Kidney glomerular epithelial cell (primary cell): ENCODE data around the gene UNC5B.
A peak's percentile ranks its signal among the peaks of the same experiment; 100 is the strongest.

Source experiments
- DNase-seq: peaks from one replicate; lab custom pipeline; 2025; lab: John Stamatoyannopoulos, UW

The UNC5B gene

DNA sequence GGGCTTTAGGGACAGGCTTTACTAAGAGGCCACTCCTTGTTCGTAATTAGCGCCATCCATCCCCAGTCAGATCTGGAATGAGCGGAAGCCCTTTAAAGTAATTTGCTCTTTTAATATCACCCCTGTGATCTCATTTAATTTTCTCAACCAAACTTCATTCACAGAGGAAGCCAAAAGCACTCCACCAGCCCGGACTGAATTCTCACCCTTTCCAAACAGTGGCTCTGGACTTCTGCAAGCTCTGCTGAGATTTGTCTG, 43.1 kb downstream of the UNC5B start:
- DNase-seq, result no peak

DNA sequence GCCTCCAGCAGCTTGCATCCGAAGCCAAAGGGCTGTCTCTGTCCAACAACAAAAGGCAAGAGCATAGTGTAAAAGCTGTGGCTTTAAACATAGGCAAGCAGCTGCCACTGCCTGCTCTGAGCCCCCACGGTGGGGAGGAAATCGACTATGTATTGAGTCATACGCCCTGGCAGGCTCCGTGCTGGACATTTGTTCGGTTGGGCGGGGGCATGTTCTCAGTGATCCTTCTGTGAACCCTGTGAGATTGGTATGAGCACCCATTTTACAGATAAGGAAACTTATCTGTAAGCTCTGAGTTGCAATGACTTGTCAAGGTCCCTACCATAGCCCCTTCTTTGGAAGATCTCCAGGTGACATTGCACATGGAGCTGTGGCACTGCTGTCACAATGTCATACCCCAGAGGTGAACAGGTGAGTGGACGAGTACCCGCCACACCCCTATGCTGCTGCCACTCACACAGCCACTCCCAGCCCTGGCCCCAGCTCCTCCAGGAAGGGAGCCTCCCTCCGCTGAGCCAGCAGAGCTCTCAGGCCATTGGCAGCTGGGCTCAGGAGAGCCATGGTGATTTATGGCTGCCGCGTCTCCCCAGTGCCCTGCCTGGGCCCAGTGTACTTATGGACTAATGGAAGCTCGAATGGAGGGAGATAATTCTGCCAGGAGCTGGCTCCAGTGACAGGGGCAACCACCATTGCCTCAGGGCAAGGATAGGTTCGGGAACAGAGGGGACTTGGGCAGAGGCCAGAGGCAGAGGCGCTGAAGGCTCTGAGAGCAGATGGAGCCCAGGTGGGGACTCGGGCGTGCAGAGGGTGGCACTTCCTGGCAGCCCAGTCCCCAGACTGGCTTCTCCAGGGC, 43.7 kb downstream of the UNC5B start:
- DNase-seq, result no peak

DNA sequence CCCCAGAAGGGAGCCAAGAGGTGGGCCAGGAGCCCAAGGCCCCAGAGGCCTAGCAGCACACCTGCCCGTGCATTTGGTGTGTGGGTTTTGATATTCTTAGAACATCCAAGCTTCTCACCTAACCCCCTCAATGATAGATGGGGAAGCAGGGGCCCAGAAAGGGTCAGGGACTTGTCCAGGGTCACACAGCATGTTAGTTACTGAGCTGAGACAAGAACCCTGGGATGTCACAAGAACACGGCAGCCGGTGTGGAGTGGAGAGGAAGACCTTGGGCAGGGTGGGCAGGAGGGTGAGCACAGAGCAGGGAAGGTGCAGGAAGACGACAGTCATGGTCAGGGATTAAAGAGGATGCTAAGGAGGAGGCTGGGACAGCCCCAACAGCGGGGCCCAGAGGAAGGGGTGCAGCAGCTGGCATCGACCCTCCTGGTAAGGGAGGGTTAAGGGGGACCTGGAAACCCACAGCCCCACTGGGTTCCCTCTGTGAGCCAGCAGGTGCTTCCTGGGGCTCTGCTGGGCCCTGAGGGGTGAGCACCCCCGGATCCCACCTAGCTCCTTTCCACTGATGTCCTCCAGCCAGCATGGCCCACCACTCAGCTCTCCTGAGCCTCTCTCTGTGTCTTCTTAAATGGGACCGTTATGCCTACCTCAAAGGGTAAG, 44.4 kb downstream of the UNC5B start:
- DNase-seq, result no peak

DNA sequence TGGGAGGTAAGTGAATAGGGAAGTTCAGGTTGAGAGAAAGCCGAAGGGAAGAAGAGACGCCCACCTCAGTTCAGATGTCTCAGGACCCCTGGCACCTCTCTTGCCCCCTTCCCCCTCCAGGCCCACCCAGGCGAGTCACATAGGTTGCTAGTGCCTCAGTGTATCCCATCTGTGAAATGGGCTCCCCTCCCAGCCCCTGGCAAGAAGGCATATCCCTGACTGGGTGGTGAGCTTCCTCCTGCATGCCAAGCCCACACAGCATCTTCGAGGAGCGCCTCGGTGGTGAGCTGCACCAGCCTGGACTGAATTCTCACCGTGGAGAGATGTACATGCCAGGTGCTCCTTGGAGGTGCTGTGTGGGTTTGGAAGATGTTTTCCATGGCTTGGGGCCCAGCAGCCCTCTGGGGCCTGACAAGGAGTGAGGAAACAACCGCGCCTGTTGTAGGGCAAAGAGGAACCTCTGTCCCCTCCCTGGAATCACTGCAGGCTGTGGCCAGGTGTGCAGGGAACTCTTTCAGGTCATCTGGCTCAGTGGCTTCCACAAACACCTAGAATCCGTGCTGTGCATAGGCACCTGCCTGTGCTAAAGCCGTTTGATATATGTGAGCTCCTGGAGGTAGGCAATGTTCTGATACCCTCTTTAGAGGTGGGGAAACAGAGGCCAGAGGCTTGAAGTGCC, 45.1 kb downstream of the UNC5B start:
- no peak for DNase-seq

DNA sequence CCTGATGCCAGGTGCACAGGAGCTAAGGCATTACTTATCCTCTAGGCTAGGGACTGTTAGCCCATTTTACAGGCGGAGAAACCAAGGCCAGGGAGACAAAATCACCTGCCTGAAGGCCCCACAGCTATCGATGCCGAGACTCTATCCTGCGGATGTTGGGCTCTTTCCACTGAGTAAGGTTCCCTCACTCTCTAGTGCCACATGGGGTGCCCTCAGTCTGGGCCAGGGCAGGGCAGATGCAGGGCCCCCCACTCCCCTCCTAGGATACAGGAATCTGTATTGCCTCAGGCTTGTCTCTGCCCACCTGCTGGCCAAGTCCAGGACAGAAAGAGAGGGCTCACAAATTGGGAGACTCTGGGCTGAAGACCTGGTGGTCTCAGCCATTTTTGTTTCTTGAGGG, 45.7 kb downstream of the UNC5B start:
- no peak for DNase-seq

DNA sequence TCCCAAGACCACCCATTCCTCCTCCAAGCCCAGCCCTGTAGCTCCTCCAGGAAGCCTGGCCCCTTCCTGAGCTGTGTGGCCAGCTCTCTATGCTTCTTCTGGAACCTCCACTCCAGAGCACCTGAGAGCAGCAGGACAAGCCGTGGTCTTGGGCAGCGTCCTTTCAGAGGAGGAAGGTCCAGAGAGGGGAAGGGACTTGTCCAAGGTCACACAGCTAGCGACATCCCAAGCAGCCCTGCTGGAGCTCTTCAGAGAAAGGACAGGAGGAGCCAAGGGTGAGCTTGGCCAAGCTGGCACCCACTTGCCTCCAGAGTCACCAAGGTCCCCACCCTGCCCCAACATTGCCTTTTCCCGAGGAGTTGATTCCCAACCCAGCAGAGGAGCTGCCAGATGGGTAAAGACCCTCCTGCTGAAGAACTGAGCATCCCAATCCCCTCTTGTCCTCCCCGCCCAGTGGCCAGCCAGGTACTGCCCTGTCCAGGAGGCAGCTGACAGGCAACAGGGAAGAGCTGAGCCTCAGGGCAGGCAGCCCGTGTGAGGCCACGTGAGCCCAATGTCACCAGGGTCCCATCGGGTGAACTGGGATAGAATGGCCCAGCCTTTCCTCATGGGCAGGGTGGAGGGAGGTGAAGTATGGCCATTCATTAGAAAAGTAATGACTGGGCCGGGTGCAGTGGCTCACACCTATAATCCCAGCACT, 46.2 kb downstream of the UNC5B start:
- DNase-seq, result no peak

DNA sequence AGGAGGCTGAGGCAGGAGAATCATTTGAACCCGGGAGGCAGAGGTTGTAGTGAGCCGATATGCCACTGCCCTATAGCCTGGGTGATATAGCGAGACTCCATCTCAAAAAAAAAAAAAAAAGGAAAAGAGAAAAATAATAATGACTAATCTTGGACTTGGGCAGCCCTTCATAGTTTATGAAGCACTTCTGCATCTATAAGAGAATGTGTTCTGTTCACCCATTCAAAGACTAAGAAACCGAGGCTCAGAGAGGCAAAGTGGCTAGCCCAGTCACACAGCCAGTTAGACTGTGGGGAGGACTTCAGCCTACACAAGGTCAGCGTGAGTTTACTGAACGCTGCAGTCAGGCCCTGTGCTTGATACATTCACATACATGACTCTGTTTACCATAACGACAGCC, 46.9 kb downstream of the UNC5B start:
- DNase-seq, result no peak

DNA sequence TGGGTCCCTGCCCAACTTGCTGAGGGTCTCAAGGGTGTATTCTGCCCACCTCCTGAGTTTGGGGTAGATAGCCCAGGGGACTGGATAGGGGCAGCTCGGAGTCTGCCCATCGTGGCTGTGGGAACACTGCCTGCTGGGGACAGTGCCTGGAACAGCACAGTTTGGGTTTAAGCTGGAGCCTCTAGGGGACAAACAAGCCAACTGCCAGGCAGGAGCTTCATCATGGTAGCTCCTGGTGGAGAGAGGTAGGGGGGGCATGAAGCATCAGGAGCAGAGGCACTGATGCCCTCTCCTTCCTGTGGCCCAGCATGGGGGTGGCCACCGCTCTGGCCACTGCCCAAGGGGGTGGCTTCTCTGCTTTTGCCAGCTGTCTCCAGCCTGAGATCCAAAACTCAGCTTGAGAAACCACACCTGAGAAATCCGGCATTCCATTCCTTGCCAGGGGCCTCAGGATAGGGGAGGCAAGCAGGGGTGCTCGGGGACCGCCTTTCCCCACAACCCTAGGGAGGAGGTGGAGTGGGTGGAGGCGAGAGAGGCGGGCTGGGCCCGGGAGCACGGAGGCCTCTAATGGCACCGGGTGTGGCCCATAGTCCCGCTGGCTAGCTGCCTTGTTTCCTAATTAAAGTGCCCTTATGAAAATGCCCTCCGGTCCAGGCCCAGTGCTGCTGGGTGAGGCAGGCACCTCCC, 47.6 kb downstream of the UNC5B start:
- DNase-seq, result no peak

DNA sequence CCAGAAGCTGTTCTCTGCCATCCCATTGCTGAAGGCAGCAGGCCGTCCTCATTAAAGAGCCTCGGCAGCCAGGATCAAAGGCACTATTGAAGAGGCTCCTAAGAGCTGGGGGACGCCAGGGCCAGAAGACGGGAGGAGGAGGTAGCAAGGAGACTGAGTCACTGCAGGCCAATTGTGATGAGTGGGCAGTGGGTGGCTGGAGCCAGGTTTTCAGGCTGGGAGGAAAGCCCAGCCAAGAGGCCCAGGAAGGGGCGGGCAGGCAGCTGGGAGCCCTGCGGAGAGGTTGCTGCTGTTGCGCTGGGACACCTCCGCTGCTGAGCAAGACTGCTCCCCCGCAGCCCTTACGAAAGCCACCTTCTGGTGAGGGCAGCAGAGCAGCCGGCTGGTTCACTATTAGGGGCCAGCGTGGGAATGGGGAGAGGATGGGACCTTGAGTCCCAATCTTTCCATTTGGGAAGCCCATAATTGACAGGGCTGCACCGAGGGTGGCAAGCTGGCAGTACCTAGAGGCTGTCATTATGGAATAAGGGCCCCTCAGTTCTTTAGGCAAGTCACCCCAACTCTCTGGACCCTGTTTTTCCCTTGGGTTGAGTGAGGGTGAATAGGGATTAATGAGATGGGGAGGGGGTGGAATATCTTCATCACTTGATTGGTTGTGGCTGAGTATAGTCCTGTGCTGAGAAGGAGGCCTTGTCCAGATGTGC, 48.4 kb downstream of the UNC5B start:
- peak; percentile 43 for DNase-seq

DNA sequence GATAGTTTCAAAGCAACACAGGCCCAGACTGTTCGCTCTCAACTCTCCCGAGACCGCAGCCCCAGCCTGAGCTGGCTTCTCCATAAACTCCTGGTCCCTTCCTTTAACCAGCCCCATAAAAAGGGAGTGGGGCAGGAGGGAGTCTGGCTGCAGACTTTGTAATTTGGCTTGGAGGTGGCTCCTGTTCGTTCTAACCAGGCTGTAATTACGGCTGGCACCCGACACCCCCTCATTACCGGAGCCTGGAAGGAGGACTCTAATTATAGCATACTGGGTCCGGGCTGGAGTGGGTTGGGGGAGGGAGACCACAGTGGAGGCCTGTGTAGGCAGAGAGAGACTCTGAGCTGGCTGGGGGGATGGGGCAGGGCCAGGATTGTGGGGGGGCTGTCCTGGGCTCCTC, 49.7 kb downstream of the UNC5B start:
- DNase-seq, result no peak

DNA sequence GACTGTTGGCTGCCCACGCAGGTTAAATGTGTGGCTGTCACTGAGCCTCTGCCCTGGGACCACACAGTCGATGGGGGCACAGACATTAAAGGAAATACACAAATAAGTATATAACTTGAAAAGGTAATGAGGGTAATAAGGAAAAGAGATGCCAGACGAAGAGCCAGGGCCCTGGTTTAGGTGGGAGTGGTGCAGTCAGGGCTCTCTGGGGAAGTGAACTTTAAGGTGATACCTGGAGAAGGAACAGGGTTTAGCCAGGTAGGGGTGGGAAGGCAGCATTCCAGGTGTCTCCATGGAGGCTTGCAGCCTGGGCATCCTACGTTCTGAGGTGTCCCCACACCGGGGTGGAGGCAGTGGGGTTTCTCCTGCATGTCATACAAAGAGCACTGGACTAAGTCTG, 50.4 kb downstream of the UNC5B start:
- no peak for DNase-seq

DNA sequence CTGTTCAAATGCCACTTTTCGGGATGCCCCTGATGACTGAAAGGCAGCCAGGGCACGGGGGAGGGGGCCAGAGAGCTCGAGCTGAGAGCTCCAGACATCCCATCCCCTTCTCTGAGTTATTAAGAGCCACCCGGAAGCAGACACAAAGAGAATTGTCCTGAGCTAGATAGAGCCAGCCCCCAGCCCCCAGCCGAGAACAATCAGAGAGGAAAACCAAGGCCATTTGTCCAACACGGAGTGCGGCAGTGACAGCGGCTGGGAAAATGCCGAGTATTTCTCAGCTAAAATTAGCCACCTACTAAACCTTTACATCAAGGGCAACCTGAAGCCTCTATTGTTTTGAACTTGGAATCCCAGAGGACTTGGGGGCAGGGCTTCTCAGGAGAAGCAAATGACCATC, 51.0 kb downstream of the UNC5B start:
- no peak for DNase-seq

DNA sequence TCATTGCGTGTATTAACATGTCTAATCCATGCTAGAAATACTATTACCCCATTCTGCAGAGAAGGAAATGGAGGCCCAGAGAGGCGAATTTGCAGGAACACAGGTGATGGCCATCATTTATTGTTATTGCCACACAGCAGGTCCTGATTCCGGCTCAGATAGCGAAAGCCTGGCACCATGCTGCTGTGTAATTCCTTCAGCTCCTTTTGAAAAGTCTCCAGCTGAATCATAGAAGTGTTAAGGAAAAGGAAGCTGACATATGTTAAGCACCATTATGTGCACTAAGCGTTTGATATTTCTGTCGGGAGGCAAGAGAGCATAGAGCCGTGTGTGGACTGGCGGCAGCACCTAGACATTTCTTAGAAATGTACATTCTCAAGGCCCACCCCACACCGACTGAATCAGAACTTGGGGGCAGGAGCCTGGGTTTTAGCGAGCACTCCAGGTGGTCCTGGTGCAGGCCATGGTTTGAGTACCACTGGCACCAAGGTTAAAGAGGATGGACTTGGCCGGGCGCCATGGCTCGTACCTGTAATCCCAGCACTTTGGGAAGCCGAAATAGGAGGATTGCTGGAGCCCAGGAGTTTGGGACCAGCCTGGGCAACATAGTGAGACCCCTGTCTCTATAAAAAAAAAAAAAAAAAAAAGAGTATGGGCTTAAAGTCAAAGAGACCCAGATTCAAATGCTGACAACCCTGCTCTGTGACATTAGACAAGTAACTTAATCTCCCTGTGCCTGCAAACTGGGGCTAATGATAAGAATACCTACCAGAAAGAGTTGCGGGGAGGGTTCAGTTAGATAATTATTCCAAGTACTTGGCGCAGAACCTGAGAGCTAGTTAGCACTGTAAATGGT, 52.2 kb downstream of the UNC5B start:
- DNase-seq, result no peak

DNA sequence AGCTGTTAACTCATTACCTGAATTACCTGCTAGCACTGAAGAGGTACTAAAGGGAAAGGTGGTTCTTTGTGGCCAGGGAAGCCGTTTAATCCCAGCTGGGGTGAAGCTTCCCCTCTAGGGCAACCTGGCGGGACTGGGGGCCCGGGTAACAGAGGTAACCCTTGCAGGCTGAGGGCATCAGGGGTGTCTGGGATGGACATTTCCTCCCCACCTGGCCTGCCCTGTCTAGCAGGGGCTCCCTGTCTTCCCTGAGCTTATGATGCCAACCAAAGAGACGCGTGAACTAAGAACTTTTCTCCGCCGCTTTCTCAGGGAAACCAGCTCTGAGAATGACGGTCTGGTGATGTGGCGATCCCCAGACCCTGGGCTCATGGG, 52.8 kb downstream of the UNC5B start:
- no peak for DNase-seq

DNA sequence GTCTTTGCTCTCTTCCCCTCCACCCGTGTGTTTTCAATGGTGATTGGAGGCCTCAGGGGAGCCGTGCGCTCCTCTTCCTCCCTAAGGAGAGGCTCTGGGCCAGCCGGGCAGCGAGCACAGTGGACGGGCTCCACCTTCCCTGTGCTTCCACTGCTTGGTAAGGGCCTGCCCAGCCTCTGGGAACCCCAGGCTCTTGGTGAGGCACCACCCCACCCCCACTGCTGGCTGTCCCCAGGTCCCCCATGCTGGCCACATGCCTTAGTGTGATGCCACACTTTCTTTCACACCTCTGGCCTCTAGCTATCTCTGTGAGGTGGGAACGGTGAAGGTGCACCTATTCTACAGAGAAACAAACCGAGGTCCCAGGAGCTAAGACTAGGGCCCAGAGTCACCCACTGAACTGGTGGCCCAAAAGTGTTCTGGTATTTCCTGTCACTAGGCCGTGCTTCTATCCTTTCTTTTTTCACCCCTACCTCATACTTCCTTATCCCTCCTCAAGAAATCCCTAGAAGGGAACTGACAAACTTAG, 53.3 kb downstream of the UNC5B start:
- DNase-seq, result no peak

DNA sequence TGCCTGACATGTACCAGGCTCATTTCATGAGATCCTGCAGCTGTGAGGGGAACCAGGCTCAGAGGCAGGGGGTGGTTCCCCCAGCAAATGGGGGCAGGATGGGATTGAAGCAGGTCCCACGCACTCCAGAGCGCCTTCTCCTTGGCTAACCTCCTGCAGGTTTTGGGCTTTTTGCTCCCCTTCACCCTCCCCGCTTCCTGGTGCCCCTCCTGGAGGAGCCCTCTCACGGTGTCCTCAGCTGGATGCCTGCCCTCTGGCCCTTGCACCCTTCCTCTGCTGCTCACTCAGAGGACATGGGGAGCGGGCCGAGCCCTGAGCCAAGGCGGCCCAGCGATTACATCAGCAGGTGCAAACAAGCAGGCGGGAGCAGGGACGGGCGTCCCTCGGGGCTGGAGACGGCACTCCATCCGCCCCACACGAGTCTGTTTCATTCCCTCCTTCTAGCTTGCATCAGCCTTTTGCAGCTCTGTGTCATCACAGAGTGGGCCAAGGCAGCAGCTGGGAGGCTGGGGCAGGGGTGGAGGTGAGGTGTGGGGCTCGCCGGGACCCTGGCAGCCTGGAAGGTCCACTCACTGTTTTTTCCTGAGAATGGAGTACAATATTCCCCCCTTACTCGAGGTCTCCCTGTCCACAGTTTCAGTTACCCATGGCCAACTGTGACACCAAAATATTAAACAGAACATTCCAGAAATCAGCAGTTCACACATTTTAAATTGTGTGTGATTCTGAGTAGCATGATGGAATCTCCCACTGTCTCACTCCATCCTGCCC, 54.0 kb downstream of the UNC5B start:
- no peak for DNase-seq

DNA sequence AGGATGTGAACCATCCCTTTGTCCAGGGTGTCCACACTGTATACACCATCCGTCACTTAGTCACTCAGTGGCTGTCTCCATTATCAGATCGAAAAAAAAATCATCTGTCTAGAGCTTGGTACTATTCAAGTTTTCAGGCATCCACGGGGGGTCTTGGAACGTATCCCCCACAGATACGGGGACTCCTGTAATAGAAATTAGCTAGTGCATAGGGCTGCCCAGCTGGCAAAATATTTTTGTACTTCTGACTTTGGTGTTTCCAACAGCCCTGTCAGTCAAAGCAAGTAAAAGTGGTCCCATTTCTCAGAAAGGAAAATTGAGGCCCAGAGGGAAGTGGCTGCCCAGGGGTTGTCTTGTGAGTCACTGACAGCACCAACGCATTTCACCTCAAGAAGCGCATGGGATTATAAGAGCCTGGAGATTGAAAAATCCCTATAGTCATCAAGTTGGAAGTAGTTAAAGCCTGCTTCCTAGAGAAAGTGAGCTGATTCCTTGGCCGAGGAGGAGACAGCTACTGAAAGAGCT, 54.6 kb downstream of the UNC5B start:
- no peak for DNase-seq

DNA sequence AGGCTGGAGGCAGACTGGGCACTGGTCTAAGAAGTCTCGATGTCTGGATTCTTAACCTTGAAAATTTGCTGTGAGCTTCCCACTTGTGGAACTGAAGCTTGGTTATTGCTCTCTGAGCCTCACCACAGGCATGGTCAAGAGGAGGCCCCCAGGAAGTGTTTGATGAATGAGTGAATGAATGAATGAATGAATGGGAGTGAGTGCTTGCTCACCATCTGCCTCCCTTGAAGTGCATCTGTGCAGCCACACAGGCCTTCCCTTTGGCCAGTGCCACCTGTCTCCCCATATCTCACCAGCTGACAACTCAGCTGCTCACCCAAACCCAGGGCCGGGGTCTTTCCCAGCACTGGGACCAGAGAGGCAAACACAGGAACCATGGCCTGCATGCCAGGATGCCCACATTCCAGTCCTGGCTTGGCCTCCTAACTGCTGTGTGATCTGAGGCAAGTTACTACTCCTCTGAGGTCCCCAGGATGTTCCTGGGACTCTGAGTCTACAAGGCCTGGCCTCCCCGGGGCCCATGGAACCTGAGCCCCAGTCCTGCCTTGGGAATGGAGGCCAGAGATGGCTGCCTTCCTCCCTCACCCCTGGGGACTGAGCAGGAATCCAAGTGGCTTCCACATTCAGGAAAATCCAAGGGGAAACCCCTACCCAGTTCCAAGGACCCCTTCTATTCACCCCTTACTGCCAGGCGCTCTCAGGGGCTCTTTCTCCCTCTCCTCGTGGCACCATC, 55.3 kb downstream of the UNC5B start:
- no peak for DNase-seq

DNA sequence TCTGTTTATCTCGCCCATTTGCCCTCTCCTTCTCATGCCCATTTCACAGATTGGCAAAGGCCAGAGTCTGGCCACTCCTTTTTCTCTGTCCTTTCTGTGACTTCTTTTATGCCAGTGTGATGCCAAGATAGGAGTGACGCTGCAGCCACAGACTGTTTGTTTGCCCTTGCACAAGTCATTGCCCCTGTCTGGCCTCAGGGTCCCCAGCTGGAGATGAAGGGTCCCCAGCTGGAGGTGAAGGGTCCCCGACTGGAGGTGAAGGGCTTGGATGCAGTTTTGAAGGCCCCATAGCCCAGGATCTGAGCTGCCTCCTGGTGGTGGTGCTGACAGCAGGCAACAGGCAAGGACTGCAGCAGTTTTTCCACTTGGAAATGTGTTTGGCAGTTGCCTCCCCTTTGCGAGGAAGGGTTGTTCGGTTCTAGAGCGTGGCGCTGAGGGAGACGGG, 55.9 kb downstream of the UNC5B start:
- no peak for DNase-seq
